Large intestine (tissue), 3 donors: Measurements from ENCODE around the gene ZNF23. TPM values are rescaled to one million over a fixed set of nuclear protein-coding genes. Genes with fewer than 3 reads are reported as not detected.

Experiments used
- DNase-seq, 2 donors: peaks; one replicate each; pipeline versions ENCODE4 v3.0.0 to v3.0.0-alpha.2; 2013
- H3K27ac ChIP-seq: one replicate; pipeline ENCODE4 v1.5.1; 2013; ENCODE audit warnings: low read length
- H3K27me3 ChIP-seq: 2 replicates; pipeline ENCODE4 v1.6.1; 2013; ENCODE audit warnings: low read length; ENCODE audit not compliant: control insufficient read depth, insufficient read depth
- H3K36me3 ChIP-seq: 2 replicates; pipeline ENCODE4 v1.6.1; 2013; ENCODE audit warnings: low read length; ENCODE audit not compliant: control insufficient read depth, insufficient read depth
- H3K4me1 ChIP-seq: one replicate; pipeline ENCODE4 v1.6.1; 2013; ENCODE audit warnings: low read length; ENCODE audit not compliant: control insufficient read depth, insufficient read depth
- H3K4me3 ChIP-seq: one replicate; pipeline ENCODE4 v1.5.1; 2013; ENCODE audit warnings: low read length
- H3K9me3 ChIP-seq: one replicate; pipeline ENCODE4 v1.6.1; 2013; ENCODE audit warnings: mild to moderate bottlenecking, low read depth, low read length, moderate library complexity; ENCODE audit not compliant: control insufficient read depth
- WGBS: methylation state at CpG from one replicate; pipeline ENCODE4 v1.1.5; 2013; ENCODE audit warnings: low lambda C conversion rate; ENCODE audit not compliant: insufficient coverage; 5-methylcytosine and 5-hydroxymethylcytosine counted together
- polyA plus RNA-seq: library from polyadenylated mRNA; unstranded; fragments of 120-200 nt; gene quantifications from one replicate; pipeline ENCODE4 v1.2.1, GENCODE V29; 2013

Gene ZNF23
- polyA plus RNA-seq, 1 donor: 11.6 TPM

DNA sequence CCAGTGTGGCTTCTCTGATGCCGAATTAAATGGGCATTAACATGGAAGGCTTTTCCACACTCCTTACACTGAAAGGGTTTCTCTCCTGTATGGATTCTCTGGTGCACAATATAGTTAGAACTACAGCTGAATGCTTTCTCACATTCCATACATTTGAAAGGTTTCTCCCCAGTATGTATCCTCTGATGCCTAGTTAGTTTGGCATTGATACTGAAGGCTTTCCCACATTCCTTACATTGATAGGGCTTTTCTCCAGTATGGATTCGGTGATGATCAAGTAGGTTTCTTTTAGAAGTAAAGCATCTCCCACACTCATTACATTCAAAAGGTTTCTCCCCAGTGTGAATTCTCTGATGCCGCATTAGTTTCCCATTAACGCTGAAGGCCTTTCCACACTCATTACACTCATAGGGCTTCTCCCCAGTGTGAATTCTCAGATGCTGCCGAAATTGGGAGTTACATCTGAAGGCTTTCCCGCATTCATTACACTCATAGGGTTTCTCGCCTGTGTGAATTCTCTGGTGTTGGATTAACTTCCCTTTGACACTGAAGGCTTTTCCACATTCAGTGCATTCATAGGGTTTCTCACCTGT is 13.7 kb downstream of the ZNF23 start:
- H3K4me1 ChIP-seq: no peaks in the 10 kb centered on the region
- H3K36me3 ChIP-seq: peaks cover 44% of the 10 kb centered on the region
- H3K9me3 ChIP-seq: peaks cover 49% of the 10 kb centered on the region
- WGBS: 100% methylated on average over 2 of the region's 7 CpGs
- no peak overlapping the region for H3K4me3 ChIP-seq
- H3K27ac ChIP-seq: no peak overlapping the region
- no peaks in the 10 kb centered on the region for H3K27me3 ChIP-seq
- no peak for DNase-seq

DNA sequence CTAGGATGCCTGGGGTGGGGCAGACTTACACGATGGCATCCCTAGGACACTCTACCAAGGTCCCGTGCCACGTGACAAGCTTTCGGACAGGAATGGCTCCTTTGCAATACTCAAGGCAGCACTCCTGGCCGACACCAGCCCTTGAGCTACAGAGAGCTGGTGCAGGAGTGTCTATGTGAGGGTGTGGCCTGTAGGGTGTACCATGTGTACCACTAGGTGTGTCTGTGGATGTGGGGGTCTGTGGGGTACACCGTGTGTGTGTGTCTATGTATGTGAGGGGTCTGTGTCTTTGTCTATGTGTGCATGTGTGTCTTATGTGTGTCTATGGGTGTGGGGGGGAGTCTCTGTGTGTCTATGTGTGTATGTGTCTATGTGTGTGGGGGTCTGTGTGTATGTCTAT is 18.3 kb downstream of the ZNF23 start:
- WGBS: no CpG with 5 or more reads among the region's 6 CpGs
- Histone ChIP-seq H3K27ac (no peak overlapping the region), H3K9me3 (peaks cover 34% of the 10 kb centered on the region), H3K4me1 (no peaks in the 10 kb centered on the region), H3K4me3 (no peak overlapping the region), H3K36me3 (peaks cover 4% of the 10 kb centered on the region), H3K27me3 (peaks cover 13% of the 10 kb centered on the region)
- no peak for DNase-seq

DNA sequence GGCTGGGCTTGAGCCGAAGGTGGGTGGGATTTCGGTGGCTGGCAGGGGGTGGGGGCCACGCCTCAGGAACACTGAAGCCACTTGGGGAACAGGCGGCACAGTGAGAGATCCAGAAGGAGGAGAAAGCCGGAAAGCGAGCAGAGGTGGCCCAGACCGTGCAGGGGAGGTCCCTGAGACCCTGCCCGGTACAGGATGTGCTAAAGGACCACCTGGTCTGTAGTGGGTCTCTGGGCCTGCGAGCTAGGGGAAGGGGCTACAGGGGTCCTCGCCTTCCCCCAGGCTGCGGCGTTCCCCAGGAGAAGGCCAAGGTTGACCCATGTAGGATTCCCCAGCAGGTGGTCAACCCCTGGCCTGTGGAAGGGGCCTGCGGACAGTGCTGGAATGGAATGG is 20.0 kb downstream of the ZNF23 start, which contains the start of gene TLE7:
Gene TLE7 (minus strand): TSS at position 4 of the 390 bp plus-strand sequence. CDS start 8,730 bp downstream, outside the sequence.
- H3K9me3 ChIP-seq: peaks cover 19% of the 10 kb centered on the region
- H3K27ac ChIP-seq: no peak within 1 kb of the TSS
- H3K4me1 ChIP-seq: no peaks in the 10 kb centered on the region
- WGBS: no CpG with 5 or more reads among the region's 13 CpGs
- no peak within 1 kb of the TSS for H3K4me3 ChIP-seq
- no peaks in the 10 kb centered on the region for H3K36me3 ChIP-seq
- H3K27me3 ChIP-seq: peaks cover 13% of the 10 kb centered on the region
- no peak for DNase-seq

DNA sequence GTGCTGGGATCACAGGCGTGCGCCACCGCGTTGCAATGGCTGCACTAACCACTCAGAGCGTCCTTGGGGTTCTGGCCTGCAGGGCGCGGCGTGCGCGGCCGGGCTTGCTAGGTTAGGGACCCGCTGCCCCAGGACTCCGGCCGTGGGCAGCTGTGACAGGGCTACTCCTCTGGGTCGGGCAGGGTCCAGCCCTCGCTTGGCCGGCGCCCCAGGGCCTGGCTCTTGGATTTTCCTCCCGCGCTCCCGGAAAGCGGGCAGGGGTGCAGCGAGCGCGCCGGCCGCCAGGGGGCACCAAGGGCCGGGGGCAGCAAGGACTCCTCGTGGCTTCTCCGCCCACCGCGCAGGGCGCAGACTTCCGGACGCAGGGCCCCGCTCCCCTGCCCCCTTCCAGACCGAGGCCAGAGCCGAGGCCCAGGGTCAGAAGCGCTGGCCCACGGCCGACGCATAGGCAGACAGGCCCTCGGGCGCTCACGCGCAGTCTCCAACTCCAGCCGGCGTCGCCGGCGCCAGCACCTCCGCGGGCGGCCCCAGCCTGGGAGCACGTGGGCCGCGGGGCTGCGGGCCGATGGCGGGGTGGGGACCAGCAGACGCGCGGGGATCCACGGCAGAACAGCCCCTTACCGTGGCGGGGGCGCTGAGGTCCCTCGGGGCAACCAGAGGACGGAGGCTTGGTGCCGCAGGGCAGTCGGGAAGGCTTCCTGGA is 20.5 kb downstream of the ZNF23 start:
- Histone ChIP-seq H3K9me3 (peaks cover 17% of the 10 kb centered on the region), H3K27ac (no peak overlapping the region), H3K4me1 (no peaks in the 10 kb centered on the region), H3K4me3 (no peak overlapping the region), H3K27me3 (peaks cover 13% of the 10 kb centered on the region), H3K36me3 (no peaks in the 10 kb centered on the region)
- WGBS: 80% methylated on average over 1 of the region's 71 CpGs
- no peak for DNase-seq

DNA sequence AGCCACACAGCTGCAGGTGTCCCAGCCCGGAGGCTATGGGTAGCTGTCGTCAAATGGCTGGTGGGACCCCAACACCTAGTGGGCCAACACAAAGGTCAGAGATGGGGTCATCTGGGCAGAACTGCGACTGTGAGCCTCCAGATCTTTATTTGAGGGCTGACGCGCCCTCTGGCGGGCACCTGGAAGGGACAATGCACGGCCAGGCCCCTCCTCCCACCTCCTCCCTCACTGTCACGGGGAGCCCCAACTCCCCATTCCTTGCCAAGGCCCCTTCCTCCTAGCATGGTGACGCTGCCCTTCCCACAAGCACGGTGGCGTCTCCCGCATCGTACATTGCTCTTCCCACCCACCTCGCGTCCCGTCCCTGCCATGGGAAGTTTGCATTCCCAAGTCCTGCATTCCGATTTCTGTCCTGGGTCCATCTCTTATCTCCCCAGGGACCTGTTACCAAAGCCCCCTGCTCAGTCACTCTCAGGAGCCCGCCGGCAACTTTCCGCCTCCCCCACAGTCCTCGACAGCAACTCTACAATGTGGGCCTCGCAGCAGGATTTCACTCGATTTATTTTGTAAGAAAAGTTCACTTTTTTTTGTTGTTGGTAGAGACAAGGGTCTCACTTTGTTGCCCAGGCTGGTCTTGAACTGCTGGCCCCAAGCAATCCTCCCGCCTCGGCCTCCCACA is 21.2 kb downstream of the ZNF23 start:
- peaks cover 13% of the 10 kb centered on the region for H3K27me3 ChIP-seq
- H3K4me3 ChIP-seq: no peak overlapping the region
- H3K27ac ChIP-seq: no peak overlapping the region
- peaks cover 17% of the 10 kb centered on the region for H3K9me3 ChIP-seq
- no peaks in the 10 kb centered on the region for H3K4me1 ChIP-seq
- no peak for DNase-seq
- 40% methylated on average over 1 of the region's 25 CpGs for WGBS
- no peaks in the 10 kb centered on the region for H3K36me3 ChIP-seq

DNA sequence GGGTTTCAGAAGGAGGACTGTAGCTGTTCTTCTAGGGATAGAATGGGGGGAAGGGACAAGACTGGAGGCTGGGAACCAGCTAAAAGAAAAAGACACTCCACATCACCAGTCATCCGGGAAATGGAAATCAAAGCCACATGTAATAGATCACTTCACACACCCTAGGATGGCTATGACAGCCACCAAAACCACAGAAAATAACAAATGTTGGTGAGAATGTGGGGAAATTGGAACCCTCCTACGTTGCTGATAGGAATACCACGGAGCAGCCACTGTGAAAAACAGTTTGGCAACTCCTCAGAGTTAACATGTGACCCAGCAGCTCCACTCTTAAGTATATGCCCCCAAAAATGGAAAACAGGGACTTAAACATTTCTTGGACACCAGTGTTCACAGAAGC is 22.5 kb downstream of the ZNF23 start:
- H3K36me3 ChIP-seq: no peaks in the 10 kb centered on the region
- H3K4me1 ChIP-seq: no peaks in the 10 kb centered on the region
- no peak overlapping the region for H3K27ac ChIP-seq
- no peak for DNase-seq
- H3K4me3 ChIP-seq: no peak overlapping the region
- peaks cover 13% of the 10 kb centered on the region for H3K27me3 ChIP-seq
- H3K9me3 ChIP-seq: peaks cover 17% of the 10 kb centered on the region
- WGBS: no CpG with 5 or more reads among the region's 3 CpGs

DNA sequence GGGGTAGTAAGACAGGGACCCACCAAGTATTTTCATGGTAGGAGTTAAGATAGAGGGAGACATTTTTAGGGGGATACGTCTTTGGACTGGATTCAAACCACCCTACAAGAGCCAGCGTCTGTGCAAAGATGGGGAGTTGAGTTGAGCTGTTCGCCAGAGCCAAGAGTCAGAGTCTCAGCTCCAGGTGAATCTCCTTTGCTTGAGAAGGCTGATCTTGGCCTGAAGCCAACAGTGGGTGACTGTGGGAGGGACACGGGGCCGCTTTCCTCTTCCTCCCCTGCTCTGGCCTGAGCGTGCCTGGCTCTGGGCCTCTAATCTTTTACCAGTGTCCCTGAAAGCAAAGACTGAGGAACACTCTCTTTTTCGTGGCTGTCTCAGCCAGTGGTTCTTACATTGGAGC is 25.6 kb downstream of the ZNF23 start:
- Histone ChIP-seq H3K4me3 (no peak overlapping the region), H3K27ac (no peak overlapping the region), H3K27me3 (peaks cover 13% of the 10 kb centered on the region), H3K4me1 (no peaks in the 10 kb centered on the region), H3K9me3 (peaks cover 4% of the 10 kb centered on the region), H3K36me3 (no peaks in the 10 kb centered on the region)
- WGBS: no CpG with 5 or more reads among the region's 7 CpGs
- no peak for DNase-seq

DNA sequence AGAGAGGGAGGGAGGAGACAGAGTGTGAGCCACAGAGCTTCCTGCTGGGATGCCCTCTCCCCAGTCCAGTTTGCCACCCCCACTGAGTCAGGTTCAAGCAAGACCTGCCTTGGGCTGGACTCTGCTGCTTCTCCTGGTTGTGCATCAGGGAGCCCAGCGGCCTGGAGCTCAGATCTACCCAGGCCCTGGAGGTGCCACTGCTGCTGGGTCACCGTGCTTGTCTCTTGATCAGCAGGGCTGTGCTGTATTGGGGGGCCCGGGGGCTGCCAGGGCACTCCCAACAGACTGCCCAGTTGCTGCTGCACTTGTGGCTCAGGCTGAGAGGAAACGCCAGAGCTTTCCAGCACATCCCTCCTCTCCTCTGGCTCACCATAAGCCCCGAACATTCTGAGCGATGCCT is 29.1 kb downstream of the ZNF23 start:
- no peaks in the 10 kb centered on the region for H3K9me3 ChIP-seq
- H3K27ac ChIP-seq: no peak overlapping the region
- WGBS: no CpG with 5 or more reads among the region's 6 CpGs
- H3K27me3 ChIP-seq: peaks cover 7% of the 10 kb centered on the region
- no peak overlapping the region for H3K4me3 ChIP-seq
- H3K4me1 ChIP-seq: no peaks in the 10 kb centered on the region
- H3K36me3 ChIP-seq: no peaks in the 10 kb centered on the region
- no peak for DNase-seq

DNA sequence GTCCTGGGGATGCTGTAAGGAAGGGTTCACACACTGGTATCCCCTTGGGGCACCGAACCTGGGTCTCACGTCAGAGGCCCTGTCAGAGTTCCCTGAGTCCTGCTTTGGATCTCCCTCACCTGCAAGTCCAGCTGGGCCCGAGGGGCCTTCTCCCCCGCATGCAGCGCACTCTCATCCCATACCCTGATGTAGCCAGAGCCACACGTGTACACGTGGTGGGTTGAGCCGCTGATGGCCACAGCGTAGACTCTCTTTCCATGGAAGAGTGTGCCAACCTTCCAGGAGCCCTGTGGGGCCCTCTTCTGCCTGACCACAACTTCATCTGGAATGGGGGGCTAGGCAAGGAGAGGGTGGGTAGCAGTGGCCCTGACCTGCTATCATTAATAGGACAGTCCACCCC is 30.1 kb downstream of the ZNF23 start:
- no peaks in the 10 kb centered on the region for H3K4me1 ChIP-seq
- H3K9me3 ChIP-seq: no peaks in the 10 kb centered on the region
- H3K27me3 ChIP-seq: peaks cover 11% of the 10 kb centered on the region
- H3K27ac ChIP-seq: no peak overlapping the region
- DNase-seq: no peak
- no peak overlapping the region for H3K4me3 ChIP-seq
- no peaks in the 10 kb centered on the region for H3K36me3 ChIP-seq
- WGBS: no CpG with 5 or more reads among the region's 9 CpGs

DNA sequence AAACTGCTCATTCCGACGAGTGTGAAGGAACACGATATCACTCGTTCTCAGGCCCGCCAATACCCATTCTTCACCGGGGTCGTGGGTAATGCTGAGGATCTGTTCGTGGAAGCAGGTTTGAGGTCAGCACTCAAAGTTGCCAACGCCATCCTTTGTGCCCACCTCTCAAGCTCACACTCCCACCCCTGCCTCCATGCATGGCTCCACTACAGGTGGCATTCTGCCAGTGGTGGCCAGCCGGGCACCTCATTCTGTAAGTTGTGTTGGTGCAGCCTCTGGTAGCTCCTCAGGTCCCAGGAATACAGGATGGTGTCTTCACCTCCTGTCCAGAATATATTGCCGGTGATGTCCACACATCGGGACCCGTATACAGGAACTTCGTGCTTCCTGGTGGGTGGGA is 30.9 kb downstream of the ZNF23 start:
- no peak overlapping the region for H3K27ac ChIP-seq
- H3K36me3 ChIP-seq: no peaks in the 10 kb centered on the region
- no CpG with 5 or more reads among the region's 14 CpGs for WGBS
- H3K4me3 ChIP-seq: no peak overlapping the region
- H3K27me3 ChIP-seq: peaks cover 19% of the 10 kb centered on the region
- no peaks in the 10 kb centered on the region for H3K4me1 ChIP-seq
- no peaks in the 10 kb centered on the region for H3K9me3 ChIP-seq
- DNase-seq: no peak
